ENCODE data around the gene GRIN1.
A peak's percentile ranks its signal among the peaks of the same experiment; 100 is the strongest.

GRIN1 gene

DNA sequence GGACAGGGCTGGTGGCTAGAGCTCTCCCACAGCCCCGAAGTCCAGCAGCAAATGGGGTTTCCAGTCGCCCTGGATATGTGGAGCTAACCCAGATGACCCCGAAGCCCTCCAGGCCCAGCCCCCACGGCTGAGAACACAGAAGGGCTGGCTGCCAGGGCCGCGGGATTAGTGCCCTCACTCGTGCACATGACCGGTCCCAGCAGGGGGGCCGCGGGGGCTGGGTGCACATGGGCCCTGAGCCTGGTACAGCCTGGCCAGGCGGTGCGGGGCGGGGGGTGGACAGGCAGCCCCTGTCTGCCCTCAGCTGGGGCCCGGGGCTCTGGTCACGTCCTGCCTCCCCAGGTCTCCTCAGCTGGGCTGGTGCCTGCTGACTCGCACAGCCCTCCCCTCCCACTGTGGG, 55.4 kb downstream of the GRIN1 start:
- Mint-ChIP-seq H3K27ac (no peak overlapping the region), H3K4me1 (peaks cover 40% of the 10 kb centered on the region), H3K9me3 (no peaks in the 10 kb centered on the region), H3K4me3 (no peak overlapping the region), H3K27me3 (peaks cover 10% of the 10 kb centered on the region)
- peak; percentile 11 for ATAC-seq
- no peak for DNase-seq

DNA sequence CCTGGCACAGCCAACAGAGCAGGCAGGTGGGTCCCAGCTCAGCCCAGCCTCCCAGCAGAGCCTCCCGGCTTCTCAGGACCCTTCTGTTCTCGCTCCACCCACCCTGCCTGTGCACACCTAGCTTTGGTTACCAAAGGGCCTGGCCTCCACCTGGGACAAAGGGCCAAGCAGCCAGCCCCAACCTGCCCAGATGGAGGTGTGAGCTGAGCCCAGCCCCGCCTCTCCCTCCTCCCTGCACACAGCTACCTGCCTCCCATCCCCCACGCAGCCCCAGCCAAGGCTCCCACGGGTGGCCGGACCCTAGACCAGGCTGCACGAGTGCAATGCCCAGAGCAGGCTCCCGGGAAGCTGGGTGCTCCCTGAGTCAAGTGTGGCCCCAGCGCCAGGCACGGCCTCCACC, 56.0 kb downstream of the GRIN1 start:
- Mint-ChIP-seq H3K4me3 (no peak overlapping the region), H3K27ac (no peak overlapping the region)

DNA sequence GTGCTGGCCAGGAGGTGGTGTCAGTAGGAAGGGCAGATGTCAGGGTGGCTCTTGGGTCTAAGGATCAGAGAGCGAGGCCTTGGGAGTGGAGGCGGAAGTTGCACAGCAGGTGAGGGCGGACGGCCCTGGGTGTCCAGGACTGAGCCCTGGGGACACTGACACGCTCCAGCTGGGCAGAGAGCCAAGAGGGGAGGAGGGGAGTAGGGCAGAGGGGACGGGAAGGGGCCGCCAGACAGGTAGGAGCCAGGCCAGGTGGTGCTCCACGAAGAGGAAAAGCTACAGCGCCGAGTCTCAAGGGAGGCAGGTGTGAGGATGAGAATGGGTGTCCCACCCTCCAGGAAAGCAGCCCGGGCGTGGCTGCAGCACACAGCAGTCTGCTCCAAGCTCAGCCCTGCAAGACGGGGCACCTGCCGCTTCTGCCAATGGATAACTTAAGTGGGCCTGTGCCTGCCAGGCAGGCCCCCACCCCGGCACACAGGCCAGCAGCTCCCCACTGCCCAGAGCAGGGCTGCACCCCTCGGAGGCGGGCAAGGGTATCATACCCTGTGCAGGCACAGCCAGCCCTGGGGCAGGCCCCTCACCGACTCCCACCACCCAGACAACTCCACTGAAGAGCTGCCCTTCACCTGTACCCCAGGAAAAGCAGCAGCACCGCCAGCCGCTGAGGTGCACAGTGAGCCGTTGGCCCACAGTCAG, 56.7 kb downstream of the GRIN1 start:
- DNase-seq = no peak
- Mint-ChIP-seq H3K27me3 (peaks cover 15% of the 10 kb centered on the region), H3K27ac (no peak overlapping the region), H3K9me3 (no peaks in the 10 kb centered on the region), H3K4me3 (no peak overlapping the region), H3K4me1 (peaks cover 32% of the 10 kb centered on the region)
- ATAC-seq = no peak

More for the DNA sequence above, 56.0 kb downstream of the GRIN1 start:
- no peaks in the 10 kb centered on the region for H3K9me3 Mint-ChIP-seq
- H3K4me1 Mint-ChIP-seq = peaks cover 40% of the 10 kb centered on the region
- ATAC-seq (no peak), DNase-seq (no peak)
- peaks cover 15% of the 10 kb centered on the region for H3K27me3 Mint-ChIP-seq

GRCh38 chr9:137198051-137198901, 59.3 kb downstream of the GRIN1 start:
- Mint-ChIP-seq H3K27me3 (peaks cover 15% of the 10 kb centered on the region), H3K27ac (no peak overlapping the region), H3K4me3 (peak overlapping the region in 1 of 2 donors; percentile 13), H3K4me1 (peaks cover 50% of the 10 kb centered on the region), H3K9me3 (no peaks in the 10 kb centered on the region)
- DNase-seq (no peak), ATAC-seq (no peak)

DNA sequence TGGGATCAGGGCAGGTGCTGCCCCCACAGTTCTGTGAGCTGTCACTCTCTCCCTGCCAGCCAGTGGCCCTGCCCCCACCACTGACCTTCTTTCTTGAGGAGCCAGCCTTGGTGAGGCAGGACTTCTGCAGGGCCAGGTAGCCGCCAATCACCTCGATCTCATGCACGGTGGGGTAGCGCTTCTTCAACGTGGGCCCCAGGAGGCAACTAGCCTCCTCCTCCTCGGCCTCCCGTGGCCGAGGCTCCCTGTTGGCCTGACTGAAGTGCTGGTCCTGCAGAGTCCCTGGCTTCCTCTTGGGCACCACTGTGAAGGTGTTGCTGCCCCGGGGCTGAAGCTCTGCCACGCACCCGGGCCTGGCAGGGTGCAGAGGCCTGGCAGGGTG, 59.9 kb downstream of the GRIN1 start:
- peaks cover 15% of the 10 kb centered on the region for H3K27me3 Mint-ChIP-seq
- H3K27ac Mint-ChIP-seq = no peak overlapping the region
- ATAC-seq (no peak), DNase-seq (no peak)
- peaks cover 55% of the 10 kb centered on the region for H3K4me1 Mint-ChIP-seq
- no peaks in the 10 kb centered on the region for H3K9me3 Mint-ChIP-seq
- H3K4me3 Mint-ChIP-seq = peak overlapping the region in 1 of 2 donors; percentile 89

GRCh38 chr9:137199411-137200121, 60.6 kb downstream of the GRIN1 start:
- Mint-ChIP-seq H3K27me3 (peaks cover 15% of the 10 kb centered on the region), H3K9me3 (no peaks in the 10 kb centered on the region), H3K4me3 (peak overlapping the region; percentile 85 to 89), H3K4me1 (peaks cover 62% of the 10 kb centered on the region), H3K27ac (no peak overlapping the region)
- no peak for ATAC-seq
- DNase-seq = no peak

DNA sequence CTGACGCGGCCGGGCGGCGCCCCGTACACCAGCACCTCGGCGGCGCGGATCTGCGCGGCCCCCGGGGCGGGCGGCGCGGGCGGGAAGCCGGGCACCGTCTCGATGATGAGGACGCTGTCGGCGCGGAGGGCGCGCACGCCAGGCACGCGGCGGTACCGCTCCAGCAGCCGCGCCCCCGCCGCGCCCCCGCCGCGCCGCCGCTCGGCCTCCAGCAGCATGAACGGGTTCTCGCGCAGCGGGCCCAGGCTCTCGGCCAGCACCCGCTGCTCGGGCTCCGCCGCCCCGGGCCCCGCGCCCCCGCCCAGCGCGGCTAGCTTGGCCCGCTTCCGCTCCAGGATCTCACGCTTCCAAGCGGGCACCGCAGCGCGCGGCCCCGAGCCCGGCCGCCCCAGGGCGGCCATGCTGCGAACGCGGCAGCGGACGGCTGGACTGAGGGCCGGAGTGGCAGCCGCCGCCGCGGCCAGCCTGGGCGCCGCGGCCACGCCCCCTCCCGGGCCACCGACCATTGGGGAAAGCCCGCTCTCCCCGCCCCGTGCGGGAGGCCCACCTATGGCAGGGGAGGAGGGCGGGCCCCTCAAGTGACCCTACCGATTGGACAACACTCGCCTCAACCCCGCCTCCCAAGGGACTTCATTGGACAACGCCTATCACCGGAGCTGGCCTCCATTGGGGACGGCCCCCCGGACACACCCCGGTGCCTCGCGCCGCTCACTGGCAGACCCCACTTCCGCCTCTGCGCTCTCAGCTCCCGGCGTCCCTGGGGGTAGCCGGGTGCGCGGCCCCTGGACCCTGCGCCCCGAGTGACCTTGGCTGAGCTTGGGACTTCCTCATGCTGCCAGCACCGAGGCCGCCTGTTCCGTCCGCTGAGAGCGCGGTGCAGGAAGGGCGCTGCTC, 61.6 kb downstream of the GRIN1 start, which contains the start of gene TPRN:
Gene TPRN, minus strand, starts transcription at position 431 of the 894 bp plus-strand sequence. Its CDS starts 30 bp downstream, at position 401.
- DNase-seq = peak; percentile 97 to 98
- no peaks in the 10 kb centered on the region for H3K9me3 Mint-ChIP-seq
- H3K27ac Mint-ChIP-seq = peak within 1 kb of the TSS; percentile 65 to 82

GRCh38 chr9:137201205-137201868, 62.4 kb downstream of the GRIN1 start:
- DNase-seq (no peak), ATAC-seq (no peak)
- peak overlapping the region; percentile 65 to 82 for H3K27ac Mint-ChIP-seq
- H3K4me1 Mint-ChIP-seq = peaks cover 73% of the 10 kb centered on the region
- H3K4me3 Mint-ChIP-seq = peak overlapping the region; percentile 86 to 89
- no peaks in the 10 kb centered on the region for H3K9me3 Mint-ChIP-seq
- peaks cover 15% of the 10 kb centered on the region for H3K27me3 Mint-ChIP-seq

More for the DNA sequence above, 61.6 kb downstream of the GRIN1 start, which contains the start of gene TPRN:
- Mint-ChIP-seq H3K4me3 (peak within 1 kb of the TSS; percentile 86 to 89), H3K4me1 (peaks cover 65% of the 10 kb centered on the region), H3K27me3 (peaks cover 15% of the 10 kb centered on the region)
- ATAC-seq = peak; percentile 96

DNA sequence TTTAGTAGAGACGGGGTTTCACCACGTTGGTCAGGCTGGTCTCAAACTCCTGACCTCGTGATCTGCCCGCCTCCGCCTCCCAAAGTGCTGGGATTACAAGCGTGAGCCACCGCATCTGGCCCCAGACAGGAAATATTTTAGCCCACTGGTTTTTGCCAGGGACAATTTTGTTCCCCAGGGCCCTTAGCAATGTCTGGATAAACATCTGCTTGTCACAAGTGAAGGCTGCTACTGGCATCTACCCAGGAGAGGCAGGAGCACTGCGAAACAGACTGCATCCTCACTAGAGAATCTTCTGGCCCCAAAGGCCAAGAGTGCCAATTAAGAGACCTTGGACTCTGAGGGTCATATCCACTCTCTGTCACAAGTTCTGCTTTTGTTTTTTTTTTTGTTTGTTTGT, 64.0 kb downstream of the GRIN1 start:
- DNase-seq = no peak
- Mint-ChIP-seq H3K4me1 (peaks cover 82% of the 10 kb centered on the region), H3K27ac (no peak overlapping the region), H3K27me3 (peaks cover 15% of the 10 kb centered on the region), H3K4me3 (no peak overlapping the region), H3K9me3 (no peaks in the 10 kb centered on the region)
- no peak for ATAC-seq

- Mint-ChIP-seq H3K9me3 (no peaks in the 10 kb centered on the region), H3K4me1 (peaks cover 70% of the 10 kb centered on the region), H3K27ac (peak overlapping the region; percentile 92 to 95), H3K4me3 (peak overlapping the region; percentile 95 to 98), H3K27me3 (peaks cover 1% of the 10 kb centered on the region)
- no peak for DNase-seq
- ATAC-seq = no peak
Observed at GRCh38 chr9:137204731-137205125, 65.8 kb downstream of the GRIN1 start.

DNA sequence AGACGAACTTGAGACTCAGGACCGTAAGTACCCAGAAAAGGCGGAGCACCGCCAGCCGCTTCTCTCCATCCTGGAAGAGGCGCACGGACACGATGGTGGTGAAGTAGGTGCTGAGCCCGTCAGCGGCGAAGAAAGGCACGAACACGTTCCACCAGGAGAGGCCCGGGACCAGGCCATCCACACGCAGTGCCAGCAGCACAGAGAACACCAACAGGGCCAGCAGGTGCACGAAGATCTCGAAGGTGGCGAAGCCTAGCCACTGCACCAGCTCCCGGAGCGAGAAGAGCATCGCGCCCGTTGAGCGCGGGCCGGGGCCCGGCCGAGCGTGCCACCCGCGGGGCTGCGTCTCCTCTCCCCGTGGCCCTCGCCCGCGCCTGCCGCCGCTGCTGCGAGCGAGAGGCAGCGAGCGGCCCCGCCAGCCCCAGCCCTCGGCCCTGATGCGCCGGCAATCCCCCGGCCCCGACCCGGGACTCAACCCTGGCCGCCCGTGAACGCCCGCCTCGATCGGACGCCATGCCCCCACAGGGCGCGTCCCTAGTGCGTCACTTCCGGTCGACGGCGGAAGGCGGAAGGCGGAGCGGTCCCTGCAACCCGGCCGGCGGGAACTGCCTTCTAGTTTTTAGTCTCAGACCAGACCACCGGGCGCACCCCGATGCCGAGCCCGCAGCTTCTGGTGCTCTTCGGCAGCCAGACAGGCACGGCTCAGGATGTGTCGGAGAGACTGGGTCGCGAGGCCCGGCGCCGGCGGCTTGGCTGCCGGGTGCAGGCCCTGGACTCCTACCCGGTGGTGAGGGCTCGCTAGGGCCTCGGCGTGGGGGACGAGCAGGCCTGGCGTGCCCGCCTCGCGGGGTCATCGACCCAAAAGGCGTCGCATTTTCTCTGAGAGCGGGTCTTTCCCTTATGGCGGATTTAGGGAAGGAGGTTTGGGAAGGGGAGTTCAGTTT, 66.4 kb downstream of the GRIN1 start, which contains the start of the genes NDOR1 and TMEM203:
Gene NDOR1, plus strand, starts transcription at position 575 of the 944 bp plus-strand sequence. Its CDS starts 78 bp downstream, at position 653.
Gene TMEM203, minus strand, starts transcription at position 523 of the 944 bp plus-strand sequence. Its CDS starts 234 bp downstream, at position 289.
- Mint-ChIP-seq H3K4me1 (peaks cover 69% of the 10 kb centered on the region), H3K27ac (peak within 1 kb of the TSS; percentile 96 to 97), H3K9me3 (no peaks in the 10 kb centered on the region), H3K27me3 (no peaks in the 10 kb centered on the region), H3K4me3 (peak within 1 kb of the TSS; percentile 95 to 98)
- DNase-seq (peak; percentile 88 to 92), ATAC-seq (peak; percentile 71)

DNA sequence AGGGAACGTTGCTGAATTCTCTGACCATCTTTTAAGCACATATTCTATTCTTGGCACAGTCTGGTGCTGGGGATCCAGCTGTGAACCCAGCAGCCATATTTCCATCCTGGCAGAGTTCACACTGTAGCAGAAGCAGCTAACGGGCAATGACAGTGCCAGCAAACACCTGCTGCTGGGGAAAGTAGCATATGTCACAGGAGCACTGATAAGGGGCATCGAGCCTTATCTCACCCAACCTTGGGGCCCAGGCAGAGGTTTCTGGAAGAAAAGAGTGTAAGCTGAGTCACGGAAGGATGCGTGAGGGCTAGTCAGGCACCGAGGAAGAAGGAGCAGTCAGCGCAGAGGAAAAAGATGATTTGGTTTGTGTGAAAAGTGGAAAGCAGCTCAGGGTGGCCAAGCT, 67.6 kb downstream of the GRIN1 start:
- Mint-ChIP-seq H3K27me3 (no peaks in the 10 kb centered on the region), H3K9me3 (no peaks in the 10 kb centered on the region), H3K4me1 (peaks cover 60% of the 10 kb centered on the region), H3K27ac (peak overlapping the region; percentile 96 to 97), H3K4me3 (peak overlapping the region; percentile 95 to 98)
- ATAC-seq = no peak
- no peak for DNase-seq

DNA sequence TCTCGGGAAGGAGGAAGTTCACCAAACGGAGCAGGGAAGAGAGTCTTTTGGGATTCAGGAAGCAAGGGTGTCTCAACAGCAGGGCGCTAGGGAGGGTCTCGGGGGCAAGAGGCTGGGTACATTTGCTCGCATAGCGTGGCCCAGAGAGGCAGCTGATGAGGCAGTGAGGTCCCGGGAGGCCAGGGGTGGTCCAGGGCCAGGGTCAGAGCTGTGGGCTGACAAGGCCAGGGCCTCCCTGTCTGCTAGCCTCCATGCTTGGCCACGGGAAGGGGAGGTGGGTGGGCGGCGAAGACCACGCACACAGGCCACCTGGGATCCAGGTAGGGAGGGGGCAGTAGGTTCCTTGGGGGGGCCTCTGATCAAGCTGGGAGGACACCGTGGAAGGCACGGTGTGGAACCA, 72.6 kb downstream of the GRIN1 start:
- Mint-ChIP-seq H3K27ac (peak overlapping the region in 1 of 2 donors; percentile 7), H3K9me3 (no peaks in the 10 kb centered on the region), H3K4me3 (no peak overlapping the region), H3K27me3 (no peaks in the 10 kb centered on the region), H3K4me1 (peaks cover 18% of the 10 kb centered on the region)
- peak; percentile 19 for ATAC-seq
- DNase-seq = no peak

All from stimulated activated naive CD8-positive, alpha-beta T cell treated with anti-CD3 and anti-CD28 coated beads, Interleukin-15, amount 100 ng/mL, for 72 hours (primary cell).